Lung (tissue), 16 donors: ENCODE measurements around the gene PALLD. TPM values are rescaled to one million over a fixed set of nuclear protein-coding genes. Genes with fewer than 3 reads are reported as not detected.
A peak's percentile ranks its signal among the peaks of the same experiment; 100 is the strongest.
"Not testable (repeated sequence)": the region's sequence is repeated elsewhere in the genome, so short reads cannot be mapped to it uniquely, and the experiment has no call there.

Experiments
- ATAC-seq: fragments of 200-7000 bp; cut with Tn5 transposase; one replicate; pipeline ENCODE4 v1.9.1; 2020; ENCODE audit warnings: moderate number of reproducible peaks; ENCODE audit not compliant: insufficient read depth, low FRiP score
- DNase-seq, 3 donors: peaks; one replicate each; pipeline ENCODE4 v3.0.0-alpha.2; 2013 to 2017
- H3K27ac ChIP-seq, 2 donors: one replicate each; pipeline ENCODE4 v1.5.1; 2013; ENCODE audit warnings: mild to moderate bottlenecking in 2 of 2, moderate library complexity in 2 of 2, control low read depth in 1 of 2, inconsistent platforms in 1 of 2, low read depth in 1 of 2, low read length in 1 of 2
- H3K27me3 ChIP-seq, 3 donors: one replicate each; pipeline ENCODE4 v1.5.1; 2013; ENCODE audit warnings: low read length in 2 of 3; ENCODE audit not compliant: control insufficient read depth in 3 of 3, insufficient read depth in 3 of 3
- H3K36me3 ChIP-seq, 4 donors: one replicate each; pipeline ENCODE4 v1.5.1; 2013; ENCODE audit warnings: low read length in 4 of 4, mild to moderate bottlenecking in 1 of 4, moderate library complexity in 1 of 4; ENCODE audit not compliant: control insufficient read depth in 4 of 4, insufficient read depth in 4 of 4
- H3K4me1 ChIP-seq, 5 donors: one replicate each; pipeline ENCODE4 v1.5.1; 2013; ENCODE audit warnings: low read length in 5 of 5, mild to moderate bottlenecking in 2 of 5, moderate library complexity in 1 of 5; ENCODE audit not compliant: control insufficient read depth in 5 of 5, insufficient read depth in 5 of 5
- H3K4me3 ChIP-seq: one replicate; pipeline ENCODE4 v1.5.1; 2013; ENCODE audit warnings: mild to moderate bottlenecking, control low read depth, moderate library complexity
- H3K9ac ChIP-seq, 2 donors: one replicate each; pipeline ENCODE4 v1.5.1; 2013; ENCODE audit warnings: low read length in 2 of 2, control low read depth in 1 of 2; ENCODE audit not compliant: insufficient read depth in 1 of 2
- H3K9me3 ChIP-seq, 4 donors: one replicate each; pipeline ENCODE4 v1.5.1; 2013; ENCODE audit warnings: low read length in 3 of 4, mild to moderate bottlenecking in 1 of 4, moderate library complexity in 1 of 4; ENCODE audit not compliant: control insufficient read depth in 4 of 4, insufficient read depth in 3 of 4
- CTCF ChIP-seq: IDR thresholded peaks from 2 replicates; pipeline ENCODE4 v1.5.1; 2012; ENCODE audit warnings: mild to moderate bottlenecking; ENCODE audit errors: control extremely low read depth, extremely low read depth
- WGBS, 2 donors: extraction: QIAGEN DNeasy Blood & Tissue Kit; methylation state at CpG; one replicate each; pipeline ENCODE4 v1.1.7; 2013; 5-methylcytosine and 5-hydroxymethylcytosine counted together
- long read RNA-seq, 5 donors: transcript quantifications; one replicate each; lab custom pipeline, GENCODE V29; 2026
- polyA plus RNA-seq, 2 donors: library from polyadenylated mRNA; stranded (reverse); fragments of 200-250 nt; gene quantifications; one replicate each; pipeline ENCODE4 v1.2.1, GENCODE V29; 2013
- total RNA-seq, 2 donors: library from RNA; depleted of rRNA in 1 of 2; stranded (reverse); fragments of >200 nt in 1 of 2; gene quantifications; one replicate each; pipeline ENCODE4 v1.2.1, GENCODE V29; 2014 to 2021
- donor health status: control.
- donor health status: control.
- donor health status: Bipolar disorder and iron deficiency.
- donor health status: healthy.
- donor health status: DM: yes; HTN: yes; CAD: no.

Gene PALLD
- 100 to 1,000 TPM in 1 of 2 donors, 10 to 100 TPM in 1; 94.7 to 139 TPM for total RNA-seq
- polyA plus RNA-seq = 10 to 100 TPM; 20.7 to 31.2 TPM
- long read RNA-seq, donor 1, full-length matches to known transcripts = 14 of 39 reads
- long read RNA-seq, donor 1, partial matches to known transcripts = 25 of 39 reads
- long read RNA-seq, donor 1, other reads (novel, unspliced or antisense) = 0 of 39 reads
- long read RNA-seq, donor 2, full-length matches to known transcripts = 2 of 19 reads
- long read RNA-seq, donor 2, partial matches to known transcripts = 17 of 19 reads
- long read RNA-seq, donor 2, other reads (novel, unspliced or antisense) = 0 of 19 reads
- long read RNA-seq, donor 3, full-length matches to known transcripts = 2 of 8 reads
- long read RNA-seq, donor 3, partial matches to known transcripts = 6 of 8 reads
- long read RNA-seq, donor 3, other reads (novel, unspliced or antisense) = 0 of 8 reads
- long read RNA-seq, donor 4, partial matches to known transcripts = 10 of 11 reads
- long read RNA-seq, donor 4, other reads (novel, unspliced or antisense) = 0 of 11 reads
- long read RNA-seq, donor 5, full-length matches to known transcripts = 6 of 34 reads
- long read RNA-seq, donor 5, partial matches to known transcripts = 28 of 34 reads
- long read RNA-seq, donor 5, other reads (novel, unspliced or antisense) = 0 of 34 reads

- Histone ChIP-seq H3K36me3 (no peaks in the 10 kb centered on the region), H3K4me1 (no peaks in the 10 kb centered on the region), H3K27me3 (no peaks in the 10 kb centered on the region), H3K27ac (peak within 1 kb of the TSS in 1 of 2 donors; percentile 89), H3K9ac (no peak within 1 kb of the TSS), H3K4me3 (no peak within 1 kb of the TSS), H3K9me3 (no peaks in the 10 kb centered on the region)
- no peak for TF ChIP-seq CTCF
- ATAC-seq (no peak), DNase-seq (no peak)
- WGBS, 2 donors = 36 to 55% methylated on average over 5 of the region's 5 CpGs
Measured at GRCh38 chr4:168496834-168497233, at the start of gene PALLD. PALLD (plus strand) TSS chr4:168497052.

- not testable (repeated sequence) for DNase-seq, H3K9me3 ChIP-seq, H3K27ac ChIP-seq, ATAC-seq, H3K4me3 ChIP-seq, H3K4me1 ChIP-seq, H3K36me3 ChIP-seq, H3K27me3 ChIP-seq, H3K9ac ChIP-seq
- WGBS, 2 donors = 97 to 98% methylated on average over 3 of the region's 3 CpGs
Measured at GRCh38 chr4:168449063-168449462, 47.8 kb upstream of the PALLD start.

GRCh38 chr4:168449719-168450452, 47.0 kb upstream of the PALLD start:
- no peak for TF ChIP-seq CTCF
- H3K36me3 ChIP-seq = peaks cover 0 to 6% (median 1%) of the 10 kb centered on the region in 4 donors
- H3K4me3 ChIP-seq = no peak overlapping the region
- H3K27ac ChIP-seq = no peak overlapping the region
- ATAC-seq (no peak), DNase-seq (no peak)
- H3K9ac ChIP-seq = no peak overlapping the region
- H3K9me3 ChIP-seq = no peaks in the 10 kb centered on the region
- H3K27me3 ChIP-seq = no peaks in the 10 kb centered on the region
- peaks cover 0 to 7% (median 0%) of the 10 kb centered on the region in 5 donors for H3K4me1 ChIP-seq
- WGBS, 2 donors = 63 to 64% methylated on average over 5 of the region's 5 CpGs

GRCh38 chr4:168451331-168451730, 45.5 kb upstream of the PALLD start:
- Histone ChIP-seq H3K4me1 (peaks cover 0 to 7% (median 0%) of the 10 kb centered on the region in 5 donors), H3K9ac (no peak overlapping the region), H3K27me3 (no peaks in the 10 kb centered on the region), H3K27ac (peak overlapping the region in 1 of 2 donors; percentile 9), H3K36me3 (peaks cover 0 to 12% (median 5%) of the 10 kb centered on the region in 4 donors), H3K4me3 (no peak overlapping the region), H3K9me3 (no peaks in the 10 kb centered on the region)
- ATAC-seq (no peak), DNase-seq (no peak)
- no peak for TF ChIP-seq CTCF
- 67 to 78% methylated on average over 2 of the region's 2 CpGs for WGBS, 2 donors
